Lower leg skin (tissue), 3 donors: ENCODE measurements around the gene DLK2.

Source experiments
- CTCF ChIP-seq, 3 donors: fragments of 450-650 bp; IDR thresholded peaks; one replicate each; pipeline ENCODE4 v1.5.1; 2016; ENCODE audit warnings: antibody characterized with exemption in 3 of 3, mild to moderate bottlenecking in 3 of 3, moderate library complexity in 2 of 3
- POLR2A ChIP-seq, 2 donors: fragments of 450-650 bp; IDR thresholded peaks; one replicate each; pipeline ENCODE4 v1.6.1; 2016 to 2017; ENCODE audit warnings: antibody characterized with exemption in 2 of 2, mild to moderate bottlenecking in 1 of 2, moderate library complexity in 1 of 2

- TF ChIP-seq CTCF (IDR thresholded peaks at IDR 0.05): no peak
- no peak for TF ChIP-seq POLR2A (IDR thresholded peaks at IDR 0.05)
Observed at GRCh38 chr6:43427406-43428111, 27.8 kb downstream of the DLK2 start, which contains the start of gene ABCC10.
